GM10266 (cell line): ENCODE measurements around the gene CENPU.

Experiments
- DNase-seq: peaks from one replicate; pipeline ENCODE4 v3.0.0; 2012; ENCODE audit errors: extremely low spot score
- TF ChIP-seq, protein P1 (sequence below): IDR thresholded peaks from 2 replicates; pipeline ENCODE4 v1.5.1; 2012; ENCODE audit warnings: mild to moderate bottlenecking, low read depth; ENCODE audit not compliant: control insufficient read depth, insufficient read depth; ENCODE audit errors: missing control alignments

CENPU gene

DNA sequence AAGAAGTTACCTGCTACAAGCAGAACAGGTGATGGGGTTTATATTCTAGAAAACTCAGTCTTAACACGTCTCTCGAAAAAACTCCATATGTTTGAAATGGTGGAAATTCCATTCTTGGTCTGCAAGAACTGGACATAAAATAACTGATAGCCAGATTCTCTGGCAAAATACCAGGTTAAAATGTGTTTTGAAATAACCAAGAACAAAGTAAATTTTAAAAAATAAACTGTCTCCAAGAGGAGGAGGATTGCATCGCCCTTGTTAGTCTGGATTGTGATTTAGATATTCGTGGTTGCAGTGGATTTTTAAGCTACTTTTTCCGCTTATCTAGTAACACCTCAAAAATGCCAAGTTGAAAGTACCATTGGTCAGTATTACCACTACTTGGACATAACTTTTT, 40.8 kb downstream of the CENPU start:
- TF ChIP-seq, protein P1, sequence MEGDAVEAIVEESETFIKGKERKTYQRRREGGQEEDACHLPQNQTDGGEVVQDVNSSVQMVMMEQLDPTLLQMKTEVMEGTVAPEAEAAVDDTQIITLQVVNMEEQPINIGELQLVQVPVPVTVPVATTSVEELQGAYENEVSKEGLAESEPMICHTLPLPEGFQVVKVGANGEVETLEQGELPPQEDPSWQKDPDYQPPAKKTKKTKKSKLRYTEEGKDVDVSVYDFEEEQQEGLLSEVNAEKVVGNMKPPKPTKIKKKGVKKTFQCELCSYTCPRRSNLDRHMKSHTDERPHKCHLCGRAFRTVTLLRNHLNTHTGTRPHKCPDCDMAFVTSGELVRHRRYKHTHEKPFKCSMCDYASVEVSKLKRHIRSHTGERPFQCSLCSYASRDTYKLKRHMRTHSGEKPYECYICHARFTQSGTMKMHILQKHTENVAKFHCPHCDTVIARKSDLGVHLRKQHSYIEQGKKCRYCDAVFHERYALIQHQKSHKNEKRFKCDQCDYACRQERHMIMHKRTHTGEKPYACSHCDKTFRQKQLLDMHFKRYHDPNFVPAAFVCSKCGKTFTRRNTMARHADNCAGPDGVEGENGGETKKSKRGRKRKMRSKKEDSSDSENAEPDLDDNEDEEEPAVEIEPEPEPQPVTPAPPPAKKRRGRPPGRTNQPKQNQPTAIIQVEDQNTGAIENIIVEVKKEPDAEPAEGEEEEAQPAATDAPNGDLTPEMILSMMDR = no peak
- DNase-seq = no peak

DNA sequence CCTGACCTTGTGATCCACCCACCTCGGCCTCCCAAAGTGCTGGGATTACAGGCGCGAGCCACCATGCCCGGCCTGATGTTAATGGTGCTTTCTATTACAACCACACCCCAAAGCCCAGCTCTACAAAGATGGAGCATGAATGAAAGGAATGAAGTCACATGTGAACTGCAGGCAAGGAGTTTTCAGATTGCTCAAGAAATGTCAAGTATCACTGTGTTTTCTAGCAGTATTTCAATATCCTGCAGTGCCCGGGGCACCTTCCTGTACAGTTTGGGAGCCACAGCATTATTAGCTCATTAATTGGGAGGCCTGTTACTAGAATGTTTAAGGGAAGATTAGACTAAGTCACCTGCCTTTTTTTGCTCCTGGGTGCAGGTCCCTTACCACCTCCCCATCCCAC, 44.2 kb downstream of the CENPU start:
- TF ChIP-seq, protein P1 = no peak
- no peak for DNase-seq

DNA sequence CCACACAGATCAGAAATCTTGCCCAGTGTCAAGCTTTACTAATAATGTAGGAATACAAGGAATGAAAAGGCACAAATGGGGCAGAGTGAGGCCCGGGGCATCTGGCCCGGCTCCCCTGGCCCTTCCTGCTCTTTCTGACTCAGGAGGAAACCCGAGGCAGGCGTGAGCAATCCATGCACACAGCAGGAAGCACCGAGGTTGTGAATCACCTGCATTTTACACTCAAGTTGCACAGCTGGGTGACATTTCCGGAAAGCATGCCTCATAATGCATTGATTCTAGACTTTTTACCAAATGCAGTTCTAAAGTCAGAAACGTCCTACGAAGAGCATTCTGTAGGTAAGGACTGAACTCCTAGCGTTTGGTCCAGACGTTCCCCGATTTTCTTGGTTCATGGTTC, 45.4 kb downstream of the CENPU start:
- TF ChIP-seq, protein P1 = no peak
- DNase-seq = no peak

DNA sequence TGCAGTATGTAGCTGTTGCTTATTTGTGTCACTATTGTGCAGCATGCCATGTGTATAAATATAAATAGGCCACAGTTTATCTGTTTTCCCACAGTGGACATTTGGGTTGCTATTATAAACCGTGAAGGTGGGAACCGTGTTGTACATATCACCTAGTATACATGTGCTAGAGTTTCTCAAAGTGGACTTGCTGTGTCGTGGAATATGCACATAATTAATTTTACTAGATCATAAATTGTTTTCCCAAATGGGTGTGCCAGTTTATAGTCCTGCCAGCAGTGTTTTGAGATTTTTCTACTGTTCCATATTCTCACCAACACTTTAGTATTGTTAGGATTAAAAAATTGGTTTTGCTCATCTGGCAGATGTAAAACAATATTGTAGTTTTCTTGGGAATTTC, 45.9 kb downstream of the CENPU start:
- TF ChIP-seq, protein P1 = no peak
- no peak for DNase-seq

DNA sequence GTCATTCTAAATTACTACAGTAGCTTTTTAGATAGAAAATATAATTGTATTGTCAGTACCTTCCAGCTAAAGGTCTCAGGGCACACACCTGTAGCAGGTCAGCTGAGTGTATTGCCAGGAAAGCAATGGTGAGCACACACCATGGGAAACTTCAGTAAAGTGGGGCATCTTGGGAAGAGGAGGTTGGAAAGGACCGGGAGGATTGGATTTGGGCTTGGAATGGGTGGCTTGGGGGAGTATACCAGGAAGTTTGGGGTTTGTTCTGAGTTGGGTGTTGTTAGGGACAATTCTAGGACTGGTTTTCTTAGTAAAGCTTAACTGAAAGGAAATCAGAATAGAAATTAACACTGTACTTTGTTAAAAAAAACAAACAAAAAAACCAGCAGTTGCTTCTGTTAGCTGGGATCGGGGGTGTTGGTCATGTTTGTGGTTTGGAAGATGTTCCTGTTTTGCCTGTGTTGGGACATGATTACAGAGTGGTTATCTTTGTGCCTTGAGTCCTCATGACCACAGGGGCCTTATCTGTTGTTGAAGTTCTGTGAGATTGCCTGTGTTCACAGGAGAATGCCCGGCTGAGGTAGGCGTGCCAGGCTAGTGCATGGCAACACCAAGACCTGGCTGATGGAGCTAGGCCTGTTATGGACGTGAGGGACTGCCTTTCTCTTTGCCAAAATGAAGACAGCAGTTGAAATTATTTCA, 49.3 kb downstream of the CENPU start:
- TF ChIP-seq, protein P1 = no peak

DNA sequence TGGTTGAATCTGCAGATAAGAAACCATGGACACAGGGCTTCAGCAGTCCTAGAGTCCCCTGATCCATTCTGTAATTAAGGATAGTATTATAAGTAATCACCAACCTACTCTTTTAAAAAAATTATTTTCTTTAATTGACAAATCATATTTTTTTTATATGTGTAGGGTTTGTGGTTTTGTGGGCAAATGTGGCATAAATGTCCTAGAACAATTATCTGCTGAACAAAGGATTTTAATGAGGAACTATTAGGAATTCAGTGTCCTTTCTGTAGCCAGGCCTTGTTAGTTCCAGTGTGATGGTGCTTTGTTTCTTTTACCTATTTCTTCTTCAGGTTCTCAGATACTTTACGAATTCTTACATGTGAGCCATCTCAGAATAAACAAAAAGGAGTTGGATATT, 52.0 kb downstream of the CENPU start:
- DNase-seq = no peak
- TF ChIP-seq, protein P1 = no peak

More for the DNA sequence above, 49.3 kb downstream of the CENPU start:
- DNase-seq = no peak

DNA sequence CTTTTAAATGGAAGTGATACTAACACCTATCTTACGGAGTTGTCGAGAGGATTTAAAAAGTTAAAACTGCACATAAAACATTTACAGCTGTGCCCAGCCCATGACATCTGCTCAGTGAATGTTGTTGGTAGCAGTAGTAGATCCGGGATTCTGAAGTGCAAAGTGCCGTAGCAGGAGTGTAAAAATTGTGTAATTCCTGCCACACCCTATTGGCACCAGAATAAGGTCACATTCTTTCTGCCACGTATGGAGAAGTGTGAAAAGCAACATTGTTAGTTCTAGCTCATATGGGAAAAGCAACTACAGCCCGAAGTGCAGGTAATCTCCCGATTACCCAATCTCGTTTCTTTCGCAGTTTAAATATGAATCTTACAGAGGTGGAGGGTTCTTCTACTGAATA, 53.2 kb downstream of the CENPU start:
- DNase-seq = no peak
- TF ChIP-seq, protein P1 = no peak
